ENCODE data around the gene USHBP1.
A peak's percentile ranks its signal among the peaks of the same experiment; 100 is the strongest.
"Not testable (repeated sequence)": the region's sequence is repeated elsewhere in the genome, so short reads cannot be mapped to it uniquely, and the experiment has no call there.

The USHBP1 gene

GRCh38 chr19:17264641-17264979 lies at the start of gene USHBP1:
Gene USHBP1, minus strand, starts transcription at chr19:17264745. Its CDS starts 446 bp downstream, at chr19:17264299.
- no peak for DNase-seq (ENCODE audit: low spot score)

GRCh38 chr19:17314007-17314593 lies 49.6 kb upstream of the USHBP1 start:
- no peak for DNase-seq (ENCODE audit: low spot score)

GRCh38 chr19:17312189-17313113 lies 47.9 kb upstream of the USHBP1 start:
- DNase-seq (ENCODE audit: low spot score) = no peak

- no peak for DNase-seq (ENCODE audit: low spot score)
Measured at GRCh38 chr19:17311455-17312188, 47.1 kb upstream of the USHBP1 start.

GRCh38 chr19:17309965-17310461 lies 45.5 kb upstream of the USHBP1 start:
- DNase-seq (ENCODE audit: low spot score) = no peak

- peak; percentile 95 for DNase-seq (ENCODE audit: low spot score)
Measured at GRCh38 chr19:17309198-17309964, 44.8 kb upstream of the USHBP1 start, which contains the start of gene DDA1. Gene DDA1, plus strand, starts transcription at chr19:17309563. Its CDS starts 92 bp downstream, at chr19:17309655.

- DNase-seq (ENCODE audit: low spot score) = no peak
Measured at GRCh38 chr19:17307876-17308377, 43.4 kb upstream of the USHBP1 start.

- no peak for DNase-seq (ENCODE audit: low spot score)
Measured at GRCh38 chr19:17306285-17306714, 41.8 kb upstream of the USHBP1 start.

- DNase-seq (ENCODE audit: low spot score) = peak; percentile 91
Measured at GRCh38 chr19:17305517-17306284, 41.2 kb upstream of the USHBP1 start, which contains the start of gene MRPL34. Gene MRPL34, plus strand, starts transcription at chr19:17305872. Its CDS starts 21 bp downstream, at chr19:17305893.

- no peak for DNase-seq (ENCODE audit: low spot score)
Measured at GRCh38 chr19:17305216-17305516, 40.6 kb upstream of the USHBP1 start.

- no peak for DNase-seq (ENCODE audit: low spot score)
Measured at GRCh38 chr19:17304386-17305215, 40.1 kb upstream of the USHBP1 start.

GRCh38 chr19:17303940-17304267 lies 39.4 kb upstream of the USHBP1 start:
- DNase-seq (ENCODE audit: low spot score) = no peak

- peak; percentile 96 for DNase-seq (ENCODE audit: low spot score)
Measured at GRCh38 chr19:17303167-17303939, 38.8 kb upstream of the USHBP1 start, which contains the start of gene ABHD8. Gene ABHD8, minus strand, starts transcription at chr19:17303425. Its CDS starts 1,809 bp downstream, at chr19:17301616.

- no peak for DNase-seq (ENCODE audit: low spot score)
Measured at GRCh38 chr19:17302391-17303166, 38.0 kb upstream of the USHBP1 start.

GRCh38 chr19:17300992-17301619 lies 36.6 kb upstream of the USHBP1 start:
- DNase-seq (ENCODE audit: low spot score) = no peak

GRCh38 chr19:17296976-17297375 lies 32.4 kb upstream of the USHBP1 start:
- no peak for DNase-seq (ENCODE audit: low spot score)

GRCh38 chr19:17296273-17296672 lies 31.7 kb upstream of the USHBP1 start:
- no peak for DNase-seq (ENCODE audit: low spot score)

GRCh38 chr19:17295551-17295950 lies 31.0 kb upstream of the USHBP1 start:
- DNase-seq (ENCODE audit: low spot score) = not testable (repeated sequence)
